Mammary epithelial cell (primary cell): ENCODE results near the gene PEAK1.

Experiments
- EZH2 ChIP-seq: IDR thresholded peaks from 2 replicates; pipeline ENCODE4 v1.6.1; 2012; ENCODE audit warnings: low read length, inconsistent platforms, borderline replicate concordance
- TF ChIP-seq, protein P1 (sequence below), 2 donors: IDR thresholded peaks in 1 of 2; conservative IDR thresholded peaks in 1 of 2; 2 replicates each; pipeline ENCODE4 v1.5.1; 2011 to 2012; ENCODE audit warnings: inconsistent platforms in 2 of 2, low read length in 2 of 2, mild to moderate bottlenecking in 2 of 2, control low read depth in 1 of 2, low read depth in 1 of 2; ENCODE audit not compliant: insufficient read depth in 1 of 2; ENCODE audit errors: extremely low read depth in 1 of 2

DNA sequence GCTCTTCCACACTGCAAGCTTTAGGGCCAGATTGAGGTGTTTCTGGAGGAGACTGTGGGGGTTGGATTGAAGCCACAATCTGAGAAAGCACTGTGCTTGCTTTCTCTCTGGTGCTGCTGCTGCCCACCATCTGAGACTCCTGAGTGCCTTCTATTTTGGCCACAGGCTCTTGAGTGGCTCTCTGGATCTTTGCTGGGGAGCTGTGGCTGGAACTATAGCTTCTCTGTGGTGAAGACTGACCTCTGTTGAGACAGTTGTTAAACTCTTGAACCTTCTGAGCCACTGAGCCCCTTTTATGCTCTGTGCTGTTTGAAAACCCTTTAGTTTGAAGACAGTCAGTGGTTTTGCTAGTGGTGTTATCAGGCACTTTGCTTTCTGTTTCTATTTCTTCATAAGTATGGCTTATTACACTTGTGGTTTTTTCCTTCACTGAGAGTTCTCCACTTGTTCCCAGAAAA, 240.3 kb downstream of the PEAK1 start:
- TF ChIP-seq, protein P1, sequence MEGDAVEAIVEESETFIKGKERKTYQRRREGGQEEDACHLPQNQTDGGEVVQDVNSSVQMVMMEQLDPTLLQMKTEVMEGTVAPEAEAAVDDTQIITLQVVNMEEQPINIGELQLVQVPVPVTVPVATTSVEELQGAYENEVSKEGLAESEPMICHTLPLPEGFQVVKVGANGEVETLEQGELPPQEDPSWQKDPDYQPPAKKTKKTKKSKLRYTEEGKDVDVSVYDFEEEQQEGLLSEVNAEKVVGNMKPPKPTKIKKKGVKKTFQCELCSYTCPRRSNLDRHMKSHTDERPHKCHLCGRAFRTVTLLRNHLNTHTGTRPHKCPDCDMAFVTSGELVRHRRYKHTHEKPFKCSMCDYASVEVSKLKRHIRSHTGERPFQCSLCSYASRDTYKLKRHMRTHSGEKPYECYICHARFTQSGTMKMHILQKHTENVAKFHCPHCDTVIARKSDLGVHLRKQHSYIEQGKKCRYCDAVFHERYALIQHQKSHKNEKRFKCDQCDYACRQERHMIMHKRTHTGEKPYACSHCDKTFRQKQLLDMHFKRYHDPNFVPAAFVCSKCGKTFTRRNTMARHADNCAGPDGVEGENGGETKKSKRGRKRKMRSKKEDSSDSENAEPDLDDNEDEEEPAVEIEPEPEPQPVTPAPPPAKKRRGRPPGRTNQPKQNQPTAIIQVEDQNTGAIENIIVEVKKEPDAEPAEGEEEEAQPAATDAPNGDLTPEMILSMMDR (conservative IDR thresholded peaks at IDR 0.05 in 1 of 2, IDR thresholded peaks at IDR 0.05 in 1 of 2; ENCODE audit: extremely low read depth in 1 of 2, insufficient read depth in 1 of 2, low read depth in 1 of 2, low read length in 2 of 2), result no peak
- no peak for TF ChIP-seq EZH2
